ENCODE results near the gene KYAT1.
A peak's percentile ranks its signal among the peaks of the same experiment; 100 is the strongest.

The KYAT1 gene

GRCh38 chr9:128910906-128911305, 29.2 kb upstream of the KYAT1 start:
- no peak for FAIRE-seq
- no peak for DNase-seq (ENCODE audit: extremely low spot score, insufficient read length, low read depth)

GRCh38 chr9:128909859-128910258, 28.1 kb upstream of the KYAT1 start:
- no peak for FAIRE-seq
- DNase-seq (ENCODE audit: extremely low spot score, insufficient read length, low read depth): no peak

- FAIRE-seq (no peak), DNase-seq (ENCODE audit: extremely low spot score, insufficient read length, low read depth) (no peak)
Observed at GRCh38 chr9:128908372-128908771, 26.6 kb upstream of the KYAT1 start.

GRCh38 chr9:128906741-128907140, 25.0 kb upstream of the KYAT1 start:
- FAIRE-seq (no peak), DNase-seq (ENCODE audit: extremely low spot score, insufficient read length, low read depth) (no peak)

- DNase-seq (ENCODE audit: extremely low spot score, insufficient read length, low read depth): no peak
- no peak for FAIRE-seq
Observed at GRCh38 chr9:128905964-128906363, 24.2 kb upstream of the KYAT1 start.

- DNase-seq (ENCODE audit: extremely low spot score, insufficient read length, low read depth) (no peak), FAIRE-seq (no peak)
Observed at GRCh38 chr9:128903871-128904620, 22.3 kb upstream of the KYAT1 start.

GRCh38 chr9:128903079-128903461, 21.3 kb upstream of the KYAT1 start:
- FAIRE-seq (no peak), DNase-seq (ENCODE audit: extremely low spot score, insufficient read length, low read depth) (no peak)

GRCh38 chr9:128902351-128903078, 20.8 kb upstream of the KYAT1 start:
- FAIRE-seq (peak; percentile 91), DNase-seq (ENCODE audit: extremely low spot score, insufficient read length, low read depth) (peak; percentile 60)

GRCh38 chr9:128901822-128902221, 20.1 kb upstream of the KYAT1 start:
- no peak for DNase-seq (ENCODE audit: extremely low spot score, insufficient read length, low read depth)
- no peak for FAIRE-seq

- no peak for FAIRE-seq
Observed at GRCh38 chr9:128901379-128901778, 19.6 kb upstream of the KYAT1 start.

GRCh38 chr9:128899566-128900322, 18.0 kb upstream of the KYAT1 start:
- FAIRE-seq (peak; percentile 50), DNase-seq (ENCODE audit: extremely low spot score, insufficient read length, low read depth) (no peak)

More at GRCh38 chr9:128901379-128901778, 19.6 kb upstream of the KYAT1 start:
- DNase-seq (ENCODE audit: extremely low spot score, insufficient read length, low read depth): no peak

GRCh38 chr9:128898845-128899565, 17.3 kb upstream of the KYAT1 start:
- FAIRE-seq (no peak), DNase-seq (ENCODE audit: extremely low spot score, insufficient read length, low read depth) (no peak)

GRCh38 chr9:128898382-128898781, 16.6 kb upstream of the KYAT1 start:
- no peak for FAIRE-seq
- DNase-seq (ENCODE audit: extremely low spot score, insufficient read length, low read depth): no peak

- FAIRE-seq (no peak), DNase-seq (ENCODE audit: extremely low spot score, insufficient read length, low read depth) (no peak)
Observed at GRCh38 chr9:128895556-128895955, 13.8 kb upstream of the KYAT1 start.

- no peak for FAIRE-seq
- no peak for DNase-seq (ENCODE audit: extremely low spot score, insufficient read length, low read depth)
Observed at GRCh38 chr9:128894764-128895163, 13.0 kb upstream of the KYAT1 start.

- no peak for DNase-seq (ENCODE audit: extremely low spot score, insufficient read length, low read depth)
- FAIRE-seq: no peak
Observed at GRCh38 chr9:128893354-128893753, 11.6 kb upstream of the KYAT1 start.

- FAIRE-seq (no peak), DNase-seq (ENCODE audit: extremely low spot score, insufficient read length, low read depth) (no peak)
Observed at GRCh38 chr9:128892221-128892921, 10.6 kb upstream of the KYAT1 start.

- FAIRE-seq: no peak
- no peak for DNase-seq (ENCODE audit: extremely low spot score, insufficient read length, low read depth)
Observed at GRCh38 chr9:128891321-128892220, 9.8 kb upstream of the KYAT1 start.

GRCh38 chr9:128887914-128888350, 6.2 kb upstream of the KYAT1 start:
- FAIRE-seq (no peak), DNase-seq (ENCODE audit: extremely low spot score, insufficient read length, low read depth) (no peak)
